Measurements from ENCODE around the gene KERA.
"Not testable (repeated sequence)": the region's sequence is repeated elsewhere in the genome, so short reads cannot be mapped to it uniquely, and the experiment has no call there.

GRCh38 chr12:91089953-91090352, 32.1 kb upstream of the KERA start:
- TF ChIP-seq POLR2AphosphoS5, CTCF (IDR thresholded peaks at IDR 0.05): not testable (repeated sequence)
